Measurements from ENCODE around the gene LRRC46. TPM values are rescaled to one million over a fixed set of nuclear protein-coding genes. Genes with fewer than 3 reads are reported as not detected.
A peak's percentile ranks its signal among the peaks of the same experiment; 100 is the strongest.

LRRC46 gene
- total and polyA plus RNA-seq, 2 experiments from 2014 or later, result 0.18 to 0.35 TPM

- no peaks in the 10 kb centered on the region for H3K79me2 ChIP-seq (replicated peaks; ENCODE audit: insufficient read depth)
- Mint-ChIP-seq H3K4me1 (peaks cover 27% of the 10 kb centered on the region), H3K27ac (no peak overlapping the region), H3K9me3 (no peaks in the 10 kb centered on the region), H3K27me3 (ENCODE audit: insufficient read depth, low read depth, poor library complexity) (peaks cover 20% of the 10 kb centered on the region), H3K4me3 (no peak overlapping the region), H3K36me3 (ENCODE audit: low read depth) (no peaks in the 10 kb centered on the region)
- DNase-seq (ENCODE audit: low spot score) (no peak), ATAC-seq (no peak)
- H3K9me2 ChIP-seq (ENCODE audit: insufficient read depth), result no peaks in the 10 kb centered on the region
- peak overlapping the region; percentile 85; the same call in 1 of the 2 replicates for H2AFZ ChIP-seq
- H3K27me3 ChIP-seq (ENCODE audit: insufficient read depth), result no peaks in the 10 kb centered on the region
- H3K4me1 ChIP-seq (ENCODE audit: insufficient read depth), result peaks cover 16% of the 10 kb centered on the region
- peak overlapping the region; percentile 69; the same call in 1 of the 2 replicates for H3K4me2 ChIP-seq
- H3K36me3 ChIP-seq (ENCODE audit: insufficient read depth), result no peaks in the 10 kb centered on the region
- no peak overlapping the region for H3K27ac ChIP-seq (ENCODE audit: low read depth)
- H3K4me3 ChIP-seq, result no peak overlapping the region
- H3F3A ChIP-seq (replicated peaks; ENCODE audit: low read depth), result 0 out of 2 replicates have a peak, but pooled peaks cover 4% of the 10 kb centered on the region
- H4K20me1 ChIP-seq (replicated peaks; ENCODE audit: insufficient read depth), result no peaks in the 10 kb centered on the region
- no peak for TF ChIP-seq ZNF114 (CRISPR knock-in tag; IDR thresholded peaks at IDR 0.05)
- no peak for TF ChIP-seq EZH2phosphoT487 (IDR thresholded peaks at IDR 0.05; ENCODE audit: unreplicated experiment)
- TF ChIP-seq, protein P1, sequence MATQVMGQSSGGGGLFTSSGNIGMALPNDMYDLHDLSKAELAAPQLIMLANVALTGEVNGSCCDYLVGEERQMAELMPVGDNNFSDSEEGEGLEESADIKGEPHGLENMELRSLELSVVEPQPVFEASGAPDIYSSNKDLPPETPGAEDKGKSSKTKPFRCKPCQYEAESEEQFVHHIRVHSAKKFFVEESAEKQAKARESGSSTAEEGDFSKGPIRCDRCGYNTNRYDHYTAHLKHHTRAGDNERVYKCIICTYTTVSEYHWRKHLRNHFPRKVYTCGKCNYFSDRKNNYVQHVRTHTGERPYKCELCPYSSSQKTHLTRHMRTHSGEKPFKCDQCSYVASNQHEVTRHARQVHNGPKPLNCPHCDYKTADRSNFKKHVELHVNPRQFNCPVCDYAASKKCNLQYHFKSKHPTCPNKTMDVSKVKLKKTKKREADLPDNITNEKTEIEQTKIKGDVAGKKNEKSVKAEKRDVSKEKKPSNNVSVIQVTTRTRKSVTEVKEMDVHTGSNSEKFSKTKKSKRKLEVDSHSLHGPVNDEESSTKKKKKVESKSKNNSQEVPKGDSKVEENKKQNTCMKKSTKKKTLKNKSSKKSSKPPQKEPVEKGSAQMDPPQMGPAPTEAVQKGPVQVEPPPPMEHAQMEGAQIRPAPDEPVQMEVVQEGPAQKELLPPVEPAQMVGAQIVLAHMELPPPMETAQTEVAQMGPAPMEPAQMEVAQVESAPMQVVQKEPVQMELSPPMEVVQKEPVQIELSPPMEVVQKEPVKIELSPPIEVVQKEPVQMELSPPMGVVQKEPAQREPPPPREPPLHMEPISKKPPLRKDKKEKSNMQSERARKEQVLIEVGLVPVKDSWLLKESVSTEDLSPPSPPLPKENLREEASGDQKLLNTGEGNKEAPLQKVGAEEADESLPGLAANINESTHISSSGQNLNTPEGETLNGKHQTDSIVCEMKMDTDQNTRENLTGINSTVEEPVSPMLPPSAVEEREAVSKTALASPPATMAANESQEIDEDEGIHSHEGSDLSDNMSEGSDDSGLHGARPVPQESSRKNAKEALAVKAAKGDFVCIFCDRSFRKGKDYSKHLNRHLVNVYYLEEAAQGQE (IDR thresholded peaks at IDR 0.05; ENCODE audit: unreplicated experiment), result no peak
- no peak for TF ChIP-seq ETS1 (IDR thresholded peaks at IDR 0.05)
- no peak for TF ChIP-seq CTCF (conservative IDR thresholded peaks at IDR 0.05; ENCODE audit: low read depth in 2 of 2)
- no peak for TF ChIP-seq ZNF462 (CRISPR knock-in tag; IDR thresholded peaks at IDR 0.05)
- no peak for TF ChIP-seq ZNF331 (CRISPR knock-in tag; IDR thresholded peaks at IDR 0.05; ENCODE audit: low read depth)
- no peak for TF ChIP-seq NANOG (IDR thresholded peaks at IDR 0.05; ENCODE audit: borderline replicate concordance)
- TF ChIP-seq CREB1 (CRISPR knock-in tag; IDR thresholded peaks at IDR 0.05; ENCODE audit: low read depth), result no peak
- TF ChIP-seq JUNB (IDR thresholded peaks at IDR 0.05; ENCODE audit: unreplicated experiment), result no peak
These were observed 52.3 kb downstream of the LRRC46 start for GRCh38 chr17:47883589-47884426.

Data from GM23338 (cell line).